Stimulated activated CD4-positive, alpha-beta T cell treated with anti-CD3 and anti-CD28 coated beads, TNF-alpha, amount 100 ng/mL, for 1 hour (primary cell): Measurements from ENCODE around the gene CRHR1.
A peak's percentile ranks its signal among the peaks of the same experiment; 100 is the strongest.

ENCODE experiments used
- DNase-seq, 3 donors: peaks; one replicate each; pipeline ENCODE4 v3.0.0-alpha.2; 2020; ENCODE audit warnings: low read depth in 3 of 3, low spot score in 1 of 3

The CRHR1 gene

DNA sequence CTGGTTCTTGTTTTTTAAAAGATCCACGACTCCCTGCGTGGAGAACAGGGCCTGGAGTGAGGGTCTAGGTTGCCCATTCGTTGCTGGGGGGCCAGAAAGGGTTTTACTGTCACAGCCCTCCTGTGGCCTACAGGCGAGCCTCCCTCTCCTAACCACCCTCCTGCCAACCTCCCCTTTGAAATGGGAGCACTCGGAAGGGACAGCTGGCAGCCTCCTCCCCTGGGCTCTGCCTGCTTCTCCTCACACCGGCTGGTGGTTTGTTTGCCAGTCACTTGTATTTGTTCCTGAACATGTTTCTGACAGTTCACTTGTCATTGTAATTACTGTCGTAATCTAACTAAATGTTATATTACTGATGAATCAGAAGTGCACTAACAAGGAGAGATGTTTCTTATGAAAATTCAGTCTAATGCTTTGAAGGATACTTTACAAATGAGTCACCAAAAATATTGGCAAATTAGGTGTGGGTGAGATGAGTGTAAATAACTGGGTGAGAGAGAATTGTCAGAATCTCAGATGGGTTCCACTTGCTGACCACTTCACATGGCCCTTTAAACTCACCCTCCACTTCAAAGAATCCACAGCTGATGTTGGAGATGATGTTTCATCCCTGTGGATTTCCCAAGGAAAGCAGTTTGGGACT, 57.9 kb downstream of the CRHR1 start:
- no peak for DNase-seq

DNA sequence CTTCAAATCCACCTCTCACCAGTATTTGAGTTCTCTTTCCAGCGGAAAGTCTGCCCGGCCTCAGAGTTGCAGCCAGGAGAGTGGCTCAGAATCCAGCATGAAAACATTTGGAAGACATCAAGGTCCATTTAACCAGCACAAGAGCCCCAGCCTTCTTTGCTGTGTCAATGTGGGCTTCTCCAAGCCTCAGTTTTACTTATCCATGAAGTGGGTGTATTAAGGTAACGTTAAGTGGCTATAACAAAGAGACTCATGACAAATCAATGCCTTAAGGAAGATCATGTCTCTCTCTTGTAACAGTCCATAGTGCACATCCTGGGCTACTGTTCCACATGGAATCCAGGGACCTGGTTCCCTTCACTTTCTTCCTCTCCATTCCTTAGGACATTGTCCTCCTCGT, 59.6 kb downstream of the CRHR1 start:
- no peak for DNase-seq

DNA sequence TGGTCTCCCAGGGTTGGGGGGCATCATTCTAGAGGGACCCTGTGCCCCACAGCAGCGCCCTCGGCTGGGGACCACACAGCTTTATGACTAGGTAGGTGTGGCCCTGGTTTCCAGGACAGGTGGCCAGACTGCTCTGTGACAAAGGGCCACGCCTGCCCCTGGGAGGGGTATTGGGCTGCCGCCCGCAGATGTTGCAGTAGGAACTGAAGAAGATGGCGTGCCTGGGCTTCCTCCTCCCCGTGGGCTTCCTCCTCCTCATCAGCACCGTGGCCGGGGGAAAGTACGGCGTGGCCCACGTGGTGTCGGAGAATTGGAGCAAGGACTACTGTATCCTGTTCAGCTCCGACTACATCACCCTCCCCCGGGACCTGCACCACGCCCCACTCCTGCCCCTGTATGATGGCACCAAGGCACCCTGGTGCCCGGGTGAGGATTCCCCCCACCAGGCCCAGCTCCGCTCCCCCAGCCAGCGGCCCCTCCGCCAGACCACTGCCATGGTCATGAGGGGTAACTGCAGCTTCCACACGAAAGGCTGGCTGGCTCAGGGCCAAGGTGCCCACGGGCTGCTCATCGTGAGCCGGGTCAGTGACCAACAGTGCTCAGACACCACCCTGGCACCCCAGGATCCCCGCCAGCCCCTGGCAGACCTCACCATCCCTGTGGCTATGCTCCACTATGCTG, 60.7 kb downstream of the CRHR1 start, which contains the start of gene SPPL2C:
TSS of gene SPPL2C (plus strand) at position 187 of the 681 bp plus-strand sequence. CDS start at position 213, 26 bp downstream.
- no peak for DNase-seq

DNA sequence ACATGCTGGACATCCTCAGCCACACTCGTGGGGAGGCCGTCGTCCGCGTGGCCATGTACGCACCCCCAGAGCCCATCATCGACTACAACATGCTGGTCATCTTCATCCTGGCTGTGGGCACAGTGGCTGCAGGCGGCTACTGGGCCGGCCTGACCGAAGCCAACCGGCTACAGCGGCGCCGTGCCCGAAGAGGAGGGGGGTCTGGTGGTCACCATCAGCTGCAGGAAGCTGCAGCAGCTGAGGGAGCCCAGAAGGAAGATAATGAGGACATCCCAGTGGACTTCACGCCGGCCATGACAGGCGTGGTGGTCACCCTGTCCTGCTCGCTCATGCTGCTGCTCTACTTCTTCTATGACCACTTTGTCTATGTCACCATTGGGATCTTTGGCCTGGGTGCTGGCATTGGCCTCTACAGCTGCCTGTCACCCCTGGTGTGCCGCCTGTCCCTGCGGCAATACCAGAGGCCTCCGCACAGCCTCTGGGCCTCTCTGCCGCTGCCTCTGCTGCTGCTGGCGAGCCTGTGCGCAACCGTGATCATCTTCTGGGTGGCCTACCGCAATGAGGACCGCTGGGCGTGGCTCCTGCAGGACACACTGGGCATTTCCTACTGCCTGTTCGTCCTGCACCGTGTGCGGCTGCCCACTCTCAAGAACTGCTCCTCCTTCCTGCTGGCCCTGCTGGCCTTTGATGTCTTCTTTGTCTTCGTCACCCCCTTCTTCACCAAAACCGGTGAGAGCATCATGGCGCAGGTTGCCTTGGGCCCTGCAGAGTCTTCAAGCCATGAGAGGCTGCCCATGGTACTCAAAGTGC, 61.5 kb downstream of the CRHR1 start:
- DNase-seq: no peak

DNA sequence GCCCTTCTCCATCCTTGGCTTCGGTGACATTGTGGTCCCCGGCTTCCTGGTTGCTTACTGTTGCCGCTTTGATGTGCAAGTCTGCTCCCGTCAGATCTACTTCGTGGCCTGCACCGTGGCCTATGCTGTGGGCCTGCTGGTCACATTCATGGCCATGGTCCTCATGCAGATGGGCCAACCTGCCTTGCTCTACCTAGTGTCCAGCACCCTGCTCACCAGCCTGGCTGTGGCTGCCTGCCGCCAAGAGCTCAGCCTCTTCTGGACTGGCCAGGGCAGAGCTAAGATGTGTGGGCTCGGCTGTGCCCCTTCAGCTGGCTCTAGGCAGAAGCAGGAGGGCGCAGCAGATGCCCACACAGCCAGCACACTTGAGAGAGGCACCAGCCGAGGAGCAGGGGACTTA, 62.1 kb downstream of the CRHR1 start:
- DNase-seq: no peak

DNA sequence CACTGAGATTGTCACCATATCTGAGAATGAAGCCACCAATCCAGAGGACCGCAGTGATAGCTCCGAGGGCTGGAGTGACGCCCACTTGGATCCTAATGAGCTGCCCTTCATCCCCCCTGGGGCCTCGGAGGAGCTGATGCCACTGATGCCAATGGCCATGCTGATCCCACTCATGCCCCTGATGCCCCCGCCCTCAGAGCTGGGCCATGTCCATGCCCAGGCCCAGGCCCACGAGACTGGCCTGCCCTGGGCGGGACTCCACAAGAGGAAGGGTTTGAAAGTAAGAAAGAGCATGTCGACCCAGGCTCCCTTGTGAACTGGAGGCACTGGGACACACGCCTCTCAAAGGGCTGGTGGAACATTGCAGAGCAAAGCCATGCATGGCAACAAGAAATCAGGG, 62.5 kb downstream of the CRHR1 start:
- no peak for DNase-seq

DNA sequence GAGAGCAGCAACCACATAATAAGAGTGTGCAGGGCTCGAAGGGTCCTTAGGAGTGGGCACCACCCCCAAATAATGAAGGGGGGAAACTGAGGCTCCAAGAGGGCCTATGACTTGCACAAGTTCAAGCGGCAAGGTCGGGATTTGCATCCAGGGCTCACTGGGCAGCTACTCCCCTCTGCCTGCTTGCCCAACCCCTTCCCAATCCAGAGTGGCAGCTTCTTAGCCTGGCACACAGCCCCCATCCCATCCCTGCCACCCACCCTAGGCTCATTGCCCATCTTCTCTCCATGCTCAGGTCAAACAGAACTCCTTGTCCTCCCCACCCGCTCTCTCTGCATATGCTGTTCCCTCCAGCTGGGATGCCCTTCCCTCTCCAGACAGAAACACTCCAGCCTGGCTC, 63.0 kb downstream of the CRHR1 start:
- no peak for DNase-seq

DNA sequence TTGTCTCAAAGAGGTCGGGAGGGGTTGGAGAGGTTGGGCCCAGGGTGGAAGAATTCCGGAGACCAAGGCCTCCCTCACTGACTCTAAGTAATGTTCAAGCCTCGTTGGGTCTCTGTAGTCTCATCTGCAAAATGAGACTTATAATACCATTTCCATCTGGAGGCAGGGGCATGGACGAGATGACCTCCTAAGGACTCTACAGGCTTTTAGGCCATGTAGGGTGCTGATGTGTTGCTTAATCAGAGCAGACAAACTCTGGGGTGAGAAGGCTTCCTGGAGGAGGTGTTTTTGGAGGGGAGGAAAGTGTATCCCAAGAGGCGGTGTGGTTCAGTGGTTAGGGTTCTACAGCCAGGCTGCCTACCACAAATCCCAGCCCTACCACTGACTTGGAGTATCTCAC, 63.6 kb downstream of the CRHR1 start:
- no peak for DNase-seq

DNA sequence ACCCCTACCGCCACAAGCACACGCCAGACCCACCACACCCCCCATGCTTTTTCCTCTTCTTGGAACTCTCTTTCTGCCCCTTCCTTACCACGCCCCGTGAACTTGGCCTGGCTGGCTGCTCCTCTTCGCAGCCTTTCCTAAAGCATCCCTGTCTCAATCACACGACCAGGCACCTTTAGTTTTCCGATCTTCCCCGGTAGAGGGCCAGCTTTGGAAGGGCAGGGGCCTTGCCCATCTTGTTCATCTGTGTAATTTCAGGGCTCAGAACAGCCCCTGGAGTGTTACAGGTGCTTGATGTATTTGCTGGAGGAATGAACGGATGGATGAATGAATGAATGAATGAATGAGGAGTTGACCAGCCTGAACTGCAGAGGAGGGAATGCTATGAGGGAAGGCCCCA, 64.3 kb downstream of the CRHR1 start:
- no peak for DNase-seq

DNA sequence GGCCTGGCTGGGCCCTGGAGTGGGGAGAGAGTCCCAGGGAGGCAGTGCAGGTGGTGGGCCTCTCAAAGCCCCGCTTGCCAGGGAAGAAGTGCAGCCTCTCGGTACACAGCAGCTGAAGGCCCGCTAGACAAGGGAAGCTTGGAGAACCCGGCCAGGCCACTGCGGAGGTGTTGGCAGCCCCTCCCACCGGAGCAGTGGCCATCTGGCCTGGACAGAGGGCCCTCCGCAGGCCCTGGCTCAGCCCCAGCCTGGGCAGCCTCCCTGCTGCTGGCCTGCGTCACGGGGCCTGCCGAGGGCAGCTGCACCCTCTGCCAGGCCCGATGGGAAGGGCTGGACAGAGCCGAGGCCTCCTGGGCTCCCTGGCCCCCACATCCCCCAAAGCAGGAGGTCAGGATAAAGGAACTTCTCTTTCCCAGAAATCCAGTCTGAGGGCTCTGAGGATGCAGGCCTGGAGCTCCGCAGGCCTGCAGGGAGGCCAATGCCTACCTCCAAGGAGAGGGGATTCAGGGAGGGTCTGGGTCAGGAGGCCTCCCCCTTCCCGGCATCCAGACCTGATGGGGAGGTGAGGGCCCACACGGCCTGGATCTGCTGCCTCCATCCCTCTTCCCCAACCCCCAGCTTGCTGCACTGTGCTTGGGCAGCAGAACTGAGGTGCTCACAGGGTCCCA, 64.9 kb downstream of the CRHR1 start:
- no peak for DNase-seq

DNA sequence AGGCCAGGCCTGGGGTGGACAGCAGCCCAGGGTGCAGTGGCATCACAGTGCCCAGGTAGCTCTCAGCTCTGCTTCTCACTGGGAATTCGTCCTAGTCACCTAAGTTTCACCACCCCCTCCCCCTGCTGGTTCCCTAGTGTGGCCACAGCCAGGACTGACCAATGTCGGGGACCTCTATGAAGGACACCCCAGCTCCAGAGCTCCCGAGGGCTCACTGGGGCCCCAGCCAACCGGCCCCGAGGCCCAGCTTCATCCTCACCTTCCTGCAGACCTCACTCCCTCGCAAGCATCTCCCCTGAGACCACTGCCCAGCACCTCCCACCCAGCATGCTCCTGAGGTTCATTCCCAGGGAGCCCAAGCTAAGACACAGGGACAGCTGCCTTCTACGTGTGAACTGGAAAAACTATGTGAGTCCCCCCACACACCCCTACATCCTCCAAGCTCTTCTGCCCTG, 65.4 kb downstream of the CRHR1 start:
- DNase-seq: no peak

DNA sequence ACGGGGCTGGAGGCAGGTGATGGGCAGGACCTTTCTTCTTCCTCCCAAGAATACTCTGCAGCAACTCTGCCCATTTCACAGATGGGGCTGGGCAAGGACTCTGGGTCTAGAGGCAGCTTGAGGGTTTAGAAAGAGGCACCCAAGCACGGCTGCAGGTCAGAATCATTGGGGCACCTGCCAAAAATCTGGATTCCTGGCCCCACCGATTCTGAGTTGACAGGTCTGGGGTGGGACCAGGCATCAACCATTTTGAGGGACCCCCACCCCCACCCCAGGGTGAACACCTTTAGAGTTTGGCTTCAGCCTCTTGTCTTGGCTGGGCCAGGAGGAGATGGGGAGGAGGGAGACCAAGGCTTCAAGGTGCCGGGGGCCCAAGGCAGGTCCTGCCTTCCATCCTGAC, 65.9 kb downstream of the CRHR1 start:
- no peak for DNase-seq

DNA sequence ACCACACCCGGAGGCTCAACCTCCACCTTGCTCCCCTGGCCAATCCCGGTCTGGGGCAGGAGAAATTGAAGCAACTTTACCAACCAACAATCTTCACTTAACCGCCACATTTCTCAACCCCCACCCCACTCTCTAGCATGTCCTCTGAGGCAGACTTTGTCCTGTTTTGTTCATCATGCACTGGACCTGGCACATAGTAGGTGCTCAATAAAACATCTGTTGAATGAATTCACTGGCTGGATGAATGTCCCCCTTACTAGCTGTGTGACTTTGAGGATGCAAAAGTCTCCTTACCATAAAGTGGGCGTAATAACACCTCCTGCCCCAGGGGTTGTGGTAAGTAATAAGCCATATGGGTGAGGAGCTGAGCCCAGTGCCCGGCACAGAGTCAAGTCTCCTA, 66.3 kb downstream of the CRHR1 start:
- no peak for DNase-seq

DNA sequence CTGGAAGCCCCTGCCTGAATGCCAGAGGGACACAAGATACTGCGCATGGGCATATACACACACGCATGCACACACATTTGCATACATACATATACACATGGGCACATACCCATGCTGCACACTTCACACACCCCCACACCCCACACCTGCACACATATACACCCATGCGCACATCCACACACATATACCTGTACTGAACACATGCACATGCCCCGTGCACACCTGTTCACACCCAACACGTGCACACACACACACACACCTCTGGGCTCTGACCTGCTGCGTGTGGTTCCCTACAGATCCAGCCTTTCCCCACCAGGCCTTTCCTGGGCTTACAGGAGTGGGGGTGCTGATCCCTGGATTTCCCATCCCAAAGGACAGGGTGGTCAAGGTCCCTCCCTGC, 66.9 kb downstream of the CRHR1 start:
- DNase-seq: no peak

DNA sequence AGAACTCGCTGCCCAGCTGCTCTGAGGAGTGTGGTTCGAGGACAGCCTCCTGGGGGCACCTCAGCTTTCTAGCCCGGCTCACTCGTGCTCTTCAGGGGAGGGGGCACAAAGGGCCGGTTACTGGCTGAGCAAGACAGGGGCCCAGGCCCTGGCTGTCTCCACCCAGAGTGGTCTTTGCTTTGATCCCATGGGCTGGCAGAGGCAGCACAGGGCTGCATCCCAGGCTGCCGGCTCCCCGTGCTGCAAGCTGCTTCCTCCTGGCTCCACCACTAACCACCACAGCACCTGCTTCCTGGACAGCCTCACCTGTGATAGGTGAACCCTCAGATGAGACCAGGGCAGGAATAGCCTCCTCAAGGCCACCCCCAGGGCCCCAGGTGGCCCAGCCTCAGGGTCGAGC, 67.3 kb downstream of the CRHR1 start:
- DNase-seq: no peak

DNA sequence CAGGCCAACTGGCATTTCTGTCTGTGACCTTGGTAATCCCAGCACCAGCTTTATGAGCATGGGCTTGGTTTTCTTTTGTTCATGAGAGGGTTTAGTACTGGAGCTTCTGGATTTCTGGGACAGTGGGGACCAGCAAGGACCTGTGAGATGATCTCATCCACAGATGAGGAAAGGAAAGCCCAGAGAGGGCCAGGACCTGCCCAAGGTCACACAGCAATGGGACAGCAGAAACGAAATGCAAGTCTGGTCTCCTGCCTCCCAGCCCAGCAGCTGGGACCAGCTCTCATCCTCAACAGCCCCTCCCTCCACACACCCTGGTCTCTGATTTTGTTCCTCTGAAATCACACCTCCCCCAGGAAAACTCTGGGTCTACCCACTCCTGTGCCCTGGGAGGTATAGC, 67.8 kb downstream of the CRHR1 start:
- no peak for DNase-seq

DNA sequence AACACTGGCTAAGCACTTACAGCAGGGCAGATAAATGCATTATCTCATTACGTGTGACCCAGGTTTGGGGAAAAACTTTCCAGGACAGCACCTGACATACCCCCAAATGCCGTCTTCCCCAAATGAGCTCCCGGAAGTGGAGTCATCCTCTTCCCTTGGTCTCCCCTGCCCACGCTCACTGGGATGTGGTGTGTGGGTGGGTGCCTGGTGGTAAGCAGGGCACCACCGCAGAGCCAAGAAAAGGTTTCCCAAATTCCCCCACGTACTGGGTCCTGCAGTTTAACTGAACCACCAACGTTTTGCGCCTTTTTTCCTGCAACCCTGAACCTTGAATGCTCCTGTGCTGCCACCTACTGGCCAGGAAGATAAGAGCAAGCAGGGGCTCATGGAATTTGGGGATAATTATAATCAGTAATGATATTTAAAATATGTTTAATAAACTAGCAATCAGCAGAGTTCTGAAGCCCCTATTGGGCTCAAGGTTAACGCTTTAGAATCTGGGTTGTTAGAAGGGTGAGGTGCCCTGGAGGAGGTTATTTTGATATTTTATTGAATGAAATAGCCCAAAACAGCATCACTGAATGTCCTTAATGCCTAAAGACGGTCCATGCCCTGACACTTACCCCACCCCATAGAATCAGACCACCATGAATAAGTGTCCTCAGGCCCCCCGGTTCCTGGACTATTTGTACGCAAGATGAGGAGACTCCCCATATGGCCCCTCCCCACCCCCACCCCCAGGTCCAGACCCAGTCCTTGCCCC, 68.6 kb downstream of the CRHR1 start:
- DNase-seq: peak in 2 of 3 donors; percentile 23 to 46

DNA sequence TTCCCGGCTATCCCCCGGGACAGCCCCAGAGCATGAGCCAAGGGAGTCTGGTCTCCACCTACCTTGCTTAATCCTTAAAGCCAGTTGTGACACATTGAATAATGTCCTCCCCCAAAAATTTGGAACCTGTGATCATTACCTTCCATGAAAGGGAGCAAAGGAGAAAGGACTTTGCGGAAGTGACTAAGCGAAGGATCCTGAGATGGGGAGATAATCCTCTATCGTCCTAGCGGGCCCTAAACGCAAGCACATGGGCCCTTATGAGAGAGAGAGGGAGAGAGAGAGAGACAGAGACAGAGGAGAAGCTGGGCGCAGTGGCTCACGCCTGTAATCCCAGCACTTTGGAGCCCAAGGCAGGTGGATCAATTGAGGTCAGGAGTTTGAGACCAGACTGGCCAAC, 70.1 kb downstream of the CRHR1 start:
- DNase-seq: no peak

DNA sequence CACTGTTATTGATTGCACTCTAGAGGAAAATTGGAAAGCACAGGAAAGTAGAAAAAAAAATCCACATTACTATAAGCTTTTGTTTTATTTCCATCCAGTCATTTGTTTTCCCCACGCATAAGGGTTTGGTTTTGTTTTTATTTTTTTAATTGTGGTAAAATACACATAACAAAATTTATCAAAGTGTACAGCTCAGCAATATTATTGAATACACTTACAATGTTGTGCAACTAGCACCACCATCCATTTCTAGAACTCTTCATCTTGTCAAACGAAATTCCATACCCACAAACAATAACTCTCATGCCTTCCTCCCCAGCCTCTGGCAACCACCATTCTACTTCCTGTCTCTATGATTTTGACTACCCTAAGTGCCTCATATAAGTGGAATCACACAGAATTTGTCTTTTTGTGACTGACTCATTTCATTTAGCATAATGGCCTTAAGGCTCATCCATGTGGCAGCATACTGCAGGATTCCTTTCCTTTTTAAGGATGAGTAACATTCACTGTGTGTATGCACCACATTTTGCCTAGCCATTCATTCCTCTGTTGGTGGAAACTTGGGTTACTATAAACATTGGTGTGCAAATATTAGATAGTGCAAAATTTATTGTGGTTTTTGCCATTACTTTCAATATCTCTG, 71.7 kb downstream of the CRHR1 start:
- no peak for DNase-seq

DNA sequence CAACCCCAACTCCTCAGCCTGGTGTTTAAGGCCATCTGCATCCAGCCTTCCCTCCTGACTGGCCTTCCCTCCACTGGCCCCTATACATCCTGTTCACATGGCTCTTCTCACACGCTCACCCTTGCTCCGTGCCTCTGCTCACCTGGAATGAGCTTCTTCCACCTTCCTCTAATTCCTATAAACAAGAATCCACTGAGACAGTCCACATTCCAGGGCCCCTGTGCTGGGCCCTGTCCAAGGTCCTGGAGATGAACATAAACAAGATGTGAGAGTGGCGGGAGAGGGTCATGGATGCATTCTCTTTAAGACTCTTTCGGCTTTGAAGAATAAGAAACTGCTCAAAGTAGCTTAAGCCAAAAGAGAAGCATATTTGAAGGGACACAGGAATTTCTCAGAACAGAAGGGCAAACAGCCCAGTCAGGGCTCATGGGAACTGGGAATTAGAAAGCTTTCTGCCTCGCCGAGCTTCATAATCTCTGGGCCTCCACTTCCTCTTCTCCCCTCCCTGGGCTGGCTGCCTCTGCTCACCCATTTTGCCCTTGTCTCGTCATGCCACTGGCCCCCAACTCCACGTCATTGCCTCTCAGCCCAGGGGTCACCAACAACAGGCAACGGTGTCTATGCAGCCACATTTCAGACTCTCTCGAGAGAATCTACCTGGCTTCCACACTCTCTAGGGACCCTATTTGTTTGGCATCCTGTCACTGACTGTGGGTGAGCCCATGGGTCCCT, 74.0 kb downstream of the CRHR1 start:
- DNase-seq: no peak
